Measurements from ENCODE around the gene BZW2.

DNA sequence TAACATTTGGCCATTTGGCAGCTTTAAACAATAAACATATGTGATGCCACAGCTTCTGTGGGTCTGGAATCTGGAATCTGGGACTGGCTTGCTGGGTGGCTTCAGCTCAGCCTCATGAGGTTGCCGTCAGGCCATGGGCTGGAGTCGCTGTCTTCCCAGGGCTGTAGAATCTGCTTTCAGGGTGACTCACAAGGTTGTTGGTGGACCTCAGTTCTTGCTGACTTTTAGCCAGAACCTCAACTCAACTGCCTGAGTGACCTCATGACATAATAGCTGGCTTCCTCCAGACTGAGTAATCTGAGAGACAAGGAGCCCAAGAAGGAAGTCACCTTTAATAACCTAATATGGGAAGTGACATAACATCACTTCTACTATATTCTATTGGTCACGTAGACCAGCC is 63.0 kb downstream of the BZW2 start:
- TF ChIP-seq, protein P1, sequence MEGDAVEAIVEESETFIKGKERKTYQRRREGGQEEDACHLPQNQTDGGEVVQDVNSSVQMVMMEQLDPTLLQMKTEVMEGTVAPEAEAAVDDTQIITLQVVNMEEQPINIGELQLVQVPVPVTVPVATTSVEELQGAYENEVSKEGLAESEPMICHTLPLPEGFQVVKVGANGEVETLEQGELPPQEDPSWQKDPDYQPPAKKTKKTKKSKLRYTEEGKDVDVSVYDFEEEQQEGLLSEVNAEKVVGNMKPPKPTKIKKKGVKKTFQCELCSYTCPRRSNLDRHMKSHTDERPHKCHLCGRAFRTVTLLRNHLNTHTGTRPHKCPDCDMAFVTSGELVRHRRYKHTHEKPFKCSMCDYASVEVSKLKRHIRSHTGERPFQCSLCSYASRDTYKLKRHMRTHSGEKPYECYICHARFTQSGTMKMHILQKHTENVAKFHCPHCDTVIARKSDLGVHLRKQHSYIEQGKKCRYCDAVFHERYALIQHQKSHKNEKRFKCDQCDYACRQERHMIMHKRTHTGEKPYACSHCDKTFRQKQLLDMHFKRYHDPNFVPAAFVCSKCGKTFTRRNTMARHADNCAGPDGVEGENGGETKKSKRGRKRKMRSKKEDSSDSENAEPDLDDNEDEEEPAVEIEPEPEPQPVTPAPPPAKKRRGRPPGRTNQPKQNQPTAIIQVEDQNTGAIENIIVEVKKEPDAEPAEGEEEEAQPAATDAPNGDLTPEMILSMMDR (IDR thresholded peaks at IDR 0.05; ENCODE audit: insufficient read depth, low read depth, low read length): no peak
- TF ChIP-seq EZH2 (IDR thresholded peaks at IDR 0.05; ENCODE audit: insufficient read depth, low read length): no peak
